ES-I3 (cell line): ENCODE data around the gene NKD1.

Source experiments
- H3K36me3 ChIP-seq: 2 replicates; pipeline ENCODE4 v1.6.1; 2013; ENCODE audit warnings: mild to moderate bottlenecking, low read length, control low read depth, moderate library complexity; ENCODE audit not compliant: insufficient read depth
- H3K4me1 ChIP-seq: 2 replicates; pipeline ENCODE4 v1.6.1; 2013; ENCODE audit warnings: mild to moderate bottlenecking, control low read depth, low read length; ENCODE audit not compliant: insufficient read depth
- H3K9ac ChIP-seq: 2 replicates; pipeline ENCODE4 v1.6.1; 2013; ENCODE audit warnings: low read depth, mild to moderate bottlenecking, low read length, moderate library complexity
- H3K9me3 ChIP-seq: 2 replicates; pipeline ENCODE4 v1.6.1; 2013; ENCODE audit warnings: mild to moderate bottlenecking, low read length, moderate library complexity; ENCODE audit not compliant: control insufficient read depth, insufficient read depth

The NKD1 gene

GRCh38 chr16:50509521-50510341 is 38.5 kb upstream of the NKD1 start:
- H3K9ac ChIP-seq = no peak overlapping the region
- no peaks in the 10 kb centered on the region for H3K36me3 ChIP-seq
- H3K4me1 ChIP-seq = no peaks in the 10 kb centered on the region; the same call in 1 of the 2 replicates
- H3K9me3 ChIP-seq = no peaks in the 10 kb centered on the region; the same call in 1 of the 2 replicates

GRCh38 chr16:50515218-50515617 is 33.0 kb upstream of the NKD1 start:
- Histone ChIP-seq H3K4me1 (no peaks in the 10 kb centered on the region), H3K9ac (no peak overlapping the region), H3K36me3 (no peaks in the 10 kb centered on the region), H3K9me3 (peaks cover 10% of the 10 kb centered on the region; the same call in 1 of the 2 replicates)

- H3K4me1 ChIP-seq = no peaks in the 10 kb centered on the region
- H3K9ac ChIP-seq = no peak overlapping the region
- H3K9me3 ChIP-seq = peaks cover 10% of the 10 kb centered on the region; the same call in 1 of the 2 replicates
- H3K36me3 ChIP-seq = no peaks in the 10 kb centered on the region
Measured at GRCh38 chr16:50516401-50516800, 31.8 kb upstream of the NKD1 start.

- H3K4me1 ChIP-seq = peaks cover 4% of the 10 kb centered on the region
Measured at GRCh38 chr16:50516890-50517289, 31.3 kb upstream of the NKD1 start.

GRCh38 chr16:50517450-50518252 is 30.5 kb upstream of the NKD1 start:
- Histone ChIP-seq H3K4me1 (peaks cover 4% of the 10 kb centered on the region), H3K9me3 (peaks cover 10% of the 10 kb centered on the region; the same call in 1 of the 2 replicates), H3K36me3 (no peaks in the 10 kb centered on the region), H3K9ac (no peak overlapping the region)

More at GRCh38 chr16:50516890-50517289, 31.3 kb upstream of the NKD1 start:
- peaks cover 10% of the 10 kb centered on the region; the same call in 1 of the 2 replicates for H3K9me3 ChIP-seq
- no peaks in the 10 kb centered on the region for H3K36me3 ChIP-seq
- H3K9ac ChIP-seq = no peak overlapping the region

- Histone ChIP-seq H3K9ac (no peak overlapping the region), H3K4me1 (peaks cover 4% of the 10 kb centered on the region), H3K36me3 (no peaks in the 10 kb centered on the region), H3K9me3 (peaks cover 10% of the 10 kb centered on the region; the same call in 1 of the 2 replicates)
Measured at GRCh38 chr16:50519001-50519400, 29.2 kb upstream of the NKD1 start.

GRCh38 chr16:50519602-50520001 is 28.6 kb upstream of the NKD1 start:
- peaks cover 4% of the 10 kb centered on the region for H3K4me1 ChIP-seq
- peaks cover 10% of the 10 kb centered on the region; the same call in 1 of the 2 replicates for H3K9me3 ChIP-seq
- no peak overlapping the region for H3K9ac ChIP-seq
- H3K36me3 ChIP-seq = no peaks in the 10 kb centered on the region

- H3K36me3 ChIP-seq = no peaks in the 10 kb centered on the region
- H3K9me3 ChIP-seq = peaks cover 10% of the 10 kb centered on the region; the same call in 1 of the 2 replicates
- peaks cover 4% of the 10 kb centered on the region for H3K4me1 ChIP-seq
- no peak overlapping the region for H3K9ac ChIP-seq
Measured at GRCh38 chr16:50520451-50521245, 27.5 kb upstream of the NKD1 start.

GRCh38 chr16:50521246-50521900 is 26.8 kb upstream of the NKD1 start:
- no peak overlapping the region for H3K9ac ChIP-seq
- H3K9me3 ChIP-seq = peaks cover 8% of the 10 kb centered on the region; the same call in 1 of the 2 replicates
- no peaks in the 10 kb centered on the region for H3K36me3 ChIP-seq
- H3K4me1 ChIP-seq = peaks cover 4% of the 10 kb centered on the region

- H3K9me3 ChIP-seq = no peaks in the 10 kb centered on the region
- peaks cover 4% of the 10 kb centered on the region for H3K4me1 ChIP-seq
- H3K9ac ChIP-seq = no peak overlapping the region
- no peaks in the 10 kb centered on the region for H3K36me3 ChIP-seq
Measured at GRCh38 chr16:50522324-50522723, 25.9 kb upstream of the NKD1 start.

GRCh38 chr16:50523710-50524109 is 24.5 kb upstream of the NKD1 start:
- no peaks in the 10 kb centered on the region for H3K9me3 ChIP-seq
- no peak overlapping the region for H3K9ac ChIP-seq
- H3K4me1 ChIP-seq = peaks cover 4% of the 10 kb centered on the region
- H3K36me3 ChIP-seq = no peaks in the 10 kb centered on the region

- H3K9me3 ChIP-seq = peaks cover 4% of the 10 kb centered on the region; the same call in 1 of the 2 replicates
- H3K4me1 ChIP-seq = peaks cover 4% of the 10 kb centered on the region
- no peaks in the 10 kb centered on the region for H3K36me3 ChIP-seq
- H3K9ac ChIP-seq = no peak overlapping the region
Measured at GRCh38 chr16:50525262-50525661, 22.9 kb upstream of the NKD1 start.

- H3K9ac ChIP-seq = no peak overlapping the region
- H3K9me3 ChIP-seq = peaks cover 4% of the 10 kb centered on the region; the same call in 1 of the 2 replicates
- H3K4me1 ChIP-seq = peaks cover 4% of the 10 kb centered on the region
- H3K36me3 ChIP-seq = no peaks in the 10 kb centered on the region
Measured at GRCh38 chr16:50525716-50526115, 22.5 kb upstream of the NKD1 start.
